Muscle layer of duodenum (tissue), 2 donors: ENCODE data around the gene TMED4.

Source experiments
- H3K27ac ChIP-seq: one replicate; pipeline ENCODE4 v1.7.0; 2013; ENCODE audit warnings: mild to moderate bottlenecking, low read length
- H3K27me3 ChIP-seq: one replicate; pipeline ENCODE4 v1.7.0; 2013; ENCODE audit warnings: low read depth, mild to moderate bottlenecking, control low read depth, low read length
- H3K36me3 ChIP-seq, 2 donors: one replicate each; pipeline ENCODE4 v1.7.0; 2013; ENCODE audit warnings: low read length in 2 of 2, control low read depth in 1 of 2, mild to moderate bottlenecking in 1 of 2; ENCODE audit not compliant: insufficient read depth in 2 of 2, control insufficient read depth in 1 of 2
- H3K4me1 ChIP-seq, 2 donors: one replicate each; pipeline ENCODE4 v1.7.0; 2013; ENCODE audit warnings: low read length in 2 of 2, mild to moderate bottlenecking in 2 of 2, control low read depth in 1 of 2, moderate library complexity in 1 of 2; ENCODE audit not compliant: insufficient read depth in 2 of 2, control insufficient read depth in 1 of 2
- H3K4me3 ChIP-seq, 2 donors: one replicate each; pipeline ENCODE4 v1.7.0; 2013; ENCODE audit warnings: low read length in 2 of 2, low read depth in 1 of 2, mild to moderate bottlenecking in 1 of 2
- H3K9me3 ChIP-seq, 2 donors: one replicate each; pipeline ENCODE4 v1.7.0; 2013; ENCODE audit warnings: low read length in 2 of 2, control low read depth in 1 of 2, mild to moderate bottlenecking in 1 of 2; ENCODE audit not compliant: control insufficient read depth in 1 of 2
- donor health status: healthy.

TMED4 gene

DNA sequence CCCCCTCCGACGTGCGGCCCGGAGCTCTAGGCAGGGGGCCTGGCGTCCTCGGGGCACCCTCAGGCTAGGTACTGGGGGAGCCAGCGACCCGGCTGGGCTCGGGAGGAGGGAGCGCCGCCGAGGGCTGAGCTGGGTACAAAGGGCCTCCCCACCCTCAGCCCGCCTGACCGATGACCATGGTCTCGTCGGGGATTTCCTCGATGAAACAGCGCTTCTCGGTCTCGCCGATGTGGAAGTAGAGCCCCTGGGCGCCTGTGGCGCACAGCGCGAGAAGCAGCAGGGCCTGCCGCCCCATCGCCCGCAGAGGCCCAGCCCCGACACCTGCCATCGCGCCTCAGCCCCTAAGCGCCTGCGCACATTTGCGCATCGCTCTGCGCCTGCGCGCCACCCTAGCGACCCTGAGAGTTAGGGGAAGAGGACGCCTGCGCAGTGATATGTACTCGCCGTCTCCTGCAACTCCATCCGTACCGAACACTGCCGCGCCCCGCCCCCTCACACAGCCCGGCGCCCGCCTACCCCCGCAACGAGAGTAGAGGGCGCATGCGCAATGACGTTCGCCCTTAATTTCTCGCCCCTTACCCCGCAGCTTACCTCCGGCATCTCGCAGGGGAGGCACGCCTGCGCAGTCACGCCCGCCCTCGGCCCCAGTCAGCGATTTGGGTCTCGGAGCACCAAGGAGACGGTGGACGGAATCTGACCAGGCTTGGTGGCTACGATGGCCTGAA is at the start of gene TMED4:
Gene TMED4, minus strand, starts transcription at position 353 of the 725 bp plus-strand sequence. Its CDS starts 25 bp downstream, at position 328.
- H3K9me3 ChIP-seq: no peaks in the 10 kb centered on the region
- no peaks in the 10 kb centered on the region for H3K27me3 ChIP-seq
- H3K4me1 ChIP-seq: peaks cover 6 to 16% of the 10 kb centered on the region in 2 donors
- H3K27ac ChIP-seq: peak within 1 kb of the TSS; percentile 99
- peaks cover 11 to 22% of the 10 kb centered on the region in 2 donors for H3K36me3 ChIP-seq
- H3K4me3 ChIP-seq: peak within 1 kb of the TSS; percentile 90

DNA sequence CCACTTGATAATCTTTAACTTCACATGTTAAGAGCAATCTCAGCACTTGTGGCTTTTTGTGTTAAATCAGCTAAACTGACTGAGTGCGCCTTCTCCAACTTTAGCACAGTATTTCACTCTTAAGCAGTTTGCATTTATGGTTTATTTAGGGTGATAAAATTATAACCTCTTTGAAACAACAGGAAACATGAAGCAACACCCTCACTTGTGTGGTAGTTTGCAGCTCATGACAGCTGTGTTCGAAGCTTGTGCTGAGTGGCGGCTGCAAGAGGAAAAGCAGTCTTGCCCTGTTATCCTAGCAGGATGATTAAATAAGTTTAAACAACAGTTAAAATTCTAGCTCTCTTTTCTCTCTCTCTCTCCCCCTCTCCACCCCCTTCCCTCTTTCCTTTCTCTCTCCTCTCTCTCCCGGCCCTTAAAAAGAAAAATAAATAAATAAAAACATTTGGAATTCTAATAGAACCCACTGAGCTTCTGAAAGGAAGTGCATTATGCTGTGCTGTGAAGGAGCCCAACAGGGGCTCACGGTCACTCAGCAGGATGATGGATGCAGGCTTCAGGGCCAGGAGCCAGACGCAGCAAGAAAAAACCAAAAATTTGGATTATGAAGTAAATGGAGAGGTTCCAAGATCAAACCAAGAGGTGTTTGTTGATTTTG is 49.6 kb upstream of the TMED4 start:
- Histone ChIP-seq H3K9me3 (no peaks in the 10 kb centered on the region), H3K4me3 (no peak overlapping the region), H3K4me1 (peaks cover 29 to 44% of the 10 kb centered on the region in 2 donors), H3K27me3 (no peaks in the 10 kb centered on the region), H3K27ac (peak overlapping the region; percentile 19), H3K36me3 (peaks cover 5 to 6% of the 10 kb centered on the region in 2 donors)

DNA sequence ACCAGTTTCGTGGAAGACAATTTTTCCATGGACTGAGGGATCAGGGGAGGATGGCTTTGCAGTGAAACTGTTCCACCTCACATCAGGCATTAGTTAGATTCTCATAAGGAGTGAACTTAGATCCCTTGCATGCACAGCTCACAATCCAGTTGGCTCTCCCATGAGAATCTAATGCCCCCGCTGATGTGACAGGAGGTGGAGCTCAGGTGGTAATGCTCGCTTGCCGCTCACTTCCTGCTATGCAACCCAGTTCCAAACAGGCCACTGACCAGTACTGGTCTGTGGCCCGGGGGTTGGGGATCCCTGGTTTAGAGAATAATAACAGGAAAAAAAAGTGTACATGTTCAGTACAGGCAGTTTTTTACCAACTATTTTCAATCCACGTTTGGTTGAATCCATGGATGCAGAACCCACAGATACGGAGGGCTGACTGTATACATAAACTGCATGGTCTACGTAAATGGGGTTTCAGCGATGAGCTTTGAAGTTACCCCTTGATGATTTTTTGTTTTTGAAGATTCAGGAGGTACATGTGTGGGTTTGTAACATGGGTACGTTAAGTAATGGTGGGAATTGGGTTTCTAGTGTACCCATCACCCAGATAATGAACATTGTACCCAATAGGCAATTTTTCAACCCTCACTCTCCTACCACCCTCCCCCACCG is 48.9 kb upstream of the TMED4 start:
- Histone ChIP-seq H3K4me1 (peaks cover 29 to 41% of the 10 kb centered on the region in 2 donors), H3K27ac (peak overlapping the region; percentile 19), H3K4me3 (no peak overlapping the region)

DNA sequence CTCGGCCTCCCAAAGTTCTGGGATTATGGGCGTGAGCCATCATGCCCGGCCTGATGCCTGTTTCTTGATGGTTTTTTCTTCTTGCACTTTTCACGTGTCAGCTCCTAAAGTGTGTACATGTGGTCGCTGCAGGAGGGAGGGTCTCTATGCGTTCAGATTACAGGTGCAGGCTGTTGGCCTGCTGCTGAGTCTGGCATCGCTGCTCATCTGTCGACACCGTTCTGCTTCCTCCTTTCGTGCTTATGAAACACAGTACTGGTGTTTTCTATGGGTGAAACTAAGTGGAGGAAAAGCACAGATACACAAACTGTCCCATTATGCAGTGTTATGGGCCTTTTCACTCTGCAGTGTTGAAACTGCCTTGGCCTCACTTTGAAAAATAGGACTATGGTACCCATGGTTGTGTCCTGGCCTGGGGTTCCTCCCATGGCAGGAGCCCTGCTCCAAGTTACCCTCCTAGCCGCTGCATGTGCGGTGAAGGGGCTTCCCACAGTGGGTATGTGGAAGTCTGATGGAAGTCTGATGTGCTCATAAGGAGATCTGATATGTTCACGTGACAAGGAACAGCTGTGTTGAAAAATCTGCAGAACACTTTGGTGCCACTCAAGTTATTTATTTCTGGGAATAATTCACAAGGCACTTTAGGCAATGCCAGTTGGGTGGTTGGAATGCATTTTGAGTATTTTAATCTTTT is 47.9 kb upstream of the TMED4 start:
- H3K27ac ChIP-seq: no peak overlapping the region
- H3K4me1 ChIP-seq: peaks cover 29 to 36% of the 10 kb centered on the region in 2 donors
- no peaks in the 10 kb centered on the region for H3K9me3 ChIP-seq
- H3K36me3 ChIP-seq: peaks cover 13 to 22% of the 10 kb centered on the region in 2 donors
- no peak overlapping the region for H3K4me3 ChIP-seq
- no peaks in the 10 kb centered on the region for H3K27me3 ChIP-seq

More for the DNA sequence above, 48.9 kb upstream of the TMED4 start:
- Histone ChIP-seq H3K9me3 (no peaks in the 10 kb centered on the region), H3K27me3 (no peaks in the 10 kb centered on the region), H3K36me3 (peaks cover 6 to 12% of the 10 kb centered on the region in 2 donors)

DNA sequence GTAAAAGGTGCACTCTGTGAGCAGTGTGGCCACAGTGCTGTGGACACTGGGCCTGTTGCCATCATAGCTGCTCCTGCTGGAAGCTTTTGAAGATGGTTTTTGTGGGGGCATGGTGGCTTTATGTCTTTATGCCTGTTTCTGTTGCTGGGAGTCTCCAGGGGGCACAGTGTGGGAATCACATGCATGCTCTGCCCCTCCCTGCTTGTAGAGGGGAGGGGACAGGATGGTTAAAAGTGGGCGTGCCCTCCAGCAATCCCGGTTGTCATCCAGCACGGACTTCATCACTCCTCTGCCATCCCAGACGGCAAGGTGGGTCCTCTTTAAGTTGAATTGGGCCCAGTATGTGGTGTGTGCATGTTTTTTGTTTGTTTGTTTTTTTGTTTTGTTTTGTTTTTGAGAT is 44.6 kb upstream of the TMED4 start:
- H3K4me1 ChIP-seq: peaks cover 21 to 23% of the 10 kb centered on the region in 2 donors
- no peaks in the 10 kb centered on the region for H3K9me3 ChIP-seq

DNA sequence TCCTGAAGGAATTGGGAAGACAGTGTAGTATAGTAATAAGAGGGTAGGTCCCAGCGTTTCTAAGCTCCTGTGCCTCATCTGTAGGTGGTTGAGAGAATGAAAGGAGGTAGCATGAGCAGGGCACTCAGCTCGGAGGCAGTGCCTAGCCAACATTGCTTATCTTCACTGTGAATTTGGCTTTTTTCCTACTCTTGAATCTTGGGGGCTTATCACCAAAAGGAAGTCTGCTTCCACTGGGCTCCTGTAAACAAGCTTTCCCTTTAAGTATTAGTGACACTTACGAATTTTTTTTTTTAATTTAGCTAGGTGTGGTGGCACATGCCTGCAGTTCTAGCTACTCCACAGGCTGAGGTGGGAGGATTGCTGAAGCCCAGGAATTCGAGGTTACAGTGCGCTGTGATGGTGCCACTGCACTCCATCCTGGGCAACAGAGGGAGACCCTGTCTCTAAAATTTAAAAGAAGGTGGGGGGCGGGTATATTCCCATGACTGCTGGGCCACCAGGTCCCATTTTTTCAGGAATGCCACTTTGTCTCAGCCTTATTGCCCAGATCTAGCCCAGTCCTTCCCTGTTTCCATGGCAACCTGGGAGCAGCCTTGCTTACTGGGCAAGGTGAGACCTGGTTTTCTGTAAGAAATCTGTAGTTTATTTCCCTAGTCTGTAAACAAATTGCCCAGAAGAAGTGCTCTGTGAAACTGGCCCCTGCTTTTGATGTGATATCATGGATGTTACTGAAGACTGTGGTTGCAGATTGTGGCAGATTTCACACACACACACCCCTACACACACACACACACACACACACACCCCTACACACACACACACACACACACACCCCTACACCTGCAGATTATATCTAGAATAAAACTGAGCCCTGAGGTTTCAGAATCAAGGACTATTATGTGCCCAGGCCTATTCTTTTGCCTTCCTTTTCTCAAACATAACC is 43.8 kb upstream of the TMED4 start:
- Histone ChIP-seq H3K4me1 (peaks cover 15 to 20% of the 10 kb centered on the region in 2 donors), H3K27me3 (no peaks in the 10 kb centered on the region), H3K27ac (no peak overlapping the region), H3K4me3 (no peak overlapping the region), H3K9me3 (no peaks in the 10 kb centered on the region), H3K36me3 (peaks cover 15 to 29% of the 10 kb centered on the region in 2 donors)

More for the DNA sequence above, 44.6 kb upstream of the TMED4 start:
- no peak overlapping the region for H3K27ac ChIP-seq
- H3K4me3 ChIP-seq: no peak overlapping the region
- no peaks in the 10 kb centered on the region for H3K27me3 ChIP-seq
- H3K36me3 ChIP-seq: peaks cover 15 to 29% of the 10 kb centered on the region in 2 donors

DNA sequence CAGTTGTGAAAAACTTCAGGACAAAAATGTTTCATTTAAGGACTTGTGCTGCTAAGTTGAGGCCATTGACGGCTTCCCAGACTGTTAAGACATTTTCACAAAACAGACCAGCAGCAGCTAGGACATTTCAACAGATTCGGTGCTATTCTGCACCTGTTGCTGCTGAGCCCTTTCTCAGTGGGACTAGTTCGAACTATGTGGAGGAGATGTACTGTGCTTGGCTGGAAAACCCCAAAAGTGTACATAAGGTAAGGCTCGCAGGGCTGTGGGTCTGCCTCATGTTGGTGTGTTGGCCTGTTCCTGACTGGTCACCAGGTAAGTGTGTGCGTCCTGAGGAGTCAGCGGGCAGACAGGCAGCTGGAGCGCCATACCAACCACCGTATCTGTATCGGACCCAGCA is 42.3 kb upstream of the TMED4 start:
- H3K27me3 ChIP-seq: no peaks in the 10 kb centered on the region
- H3K27ac ChIP-seq: no peak overlapping the region
- peaks cover 15 to 29% of the 10 kb centered on the region in 2 donors for H3K36me3 ChIP-seq
- H3K4me1 ChIP-seq: peaks cover 6 to 24% of the 10 kb centered on the region in 2 donors
- H3K9me3 ChIP-seq: no peaks in the 10 kb centered on the region
- no peak overlapping the region for H3K4me3 ChIP-seq

DNA sequence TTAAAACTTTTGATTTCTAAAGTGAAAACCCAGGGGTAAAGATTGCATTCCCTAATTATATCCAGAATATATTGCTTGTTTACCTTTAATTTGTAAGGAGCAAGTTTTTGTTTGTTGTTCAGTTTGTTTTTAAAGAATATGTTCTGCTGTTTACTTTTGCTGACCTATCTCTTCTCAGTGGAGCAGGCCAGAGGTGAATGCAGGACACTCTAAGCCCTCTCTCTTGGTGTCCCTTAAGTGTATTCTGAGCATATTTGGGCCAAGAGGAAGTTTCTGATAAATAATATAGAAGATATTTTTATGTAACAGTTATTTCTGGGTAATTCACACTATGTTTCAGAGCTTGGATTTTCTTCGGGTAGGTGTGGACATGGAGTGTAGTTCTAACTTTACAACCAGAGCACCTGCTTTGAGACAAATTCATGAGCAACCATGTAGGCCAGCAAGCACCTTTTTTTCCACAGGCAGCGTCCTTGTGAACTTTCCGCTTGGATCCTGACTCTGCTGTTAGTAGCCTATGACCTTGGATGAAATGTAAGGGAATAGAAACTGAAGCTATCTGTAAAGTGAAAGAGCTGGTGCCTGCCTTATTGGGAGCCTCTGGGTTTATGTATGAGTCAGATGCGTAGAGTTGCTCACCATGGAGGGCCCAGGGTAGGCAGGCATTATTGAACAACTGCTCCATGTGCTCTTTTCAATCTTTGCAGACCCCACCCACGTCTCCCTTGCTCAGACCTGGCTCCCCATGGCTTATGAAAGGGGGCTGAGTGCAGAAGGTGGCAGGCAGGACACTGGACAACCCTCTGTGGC is 40.5 kb upstream of the TMED4 start:
- peaks cover 6 to 26% of the 10 kb centered on the region in 2 donors for H3K4me1 ChIP-seq
- no peak overlapping the region for H3K4me3 ChIP-seq
- peaks cover 15 to 30% of the 10 kb centered on the region in 2 donors for H3K36me3 ChIP-seq
- no peaks in the 10 kb centered on the region for H3K27me3 ChIP-seq
- peak overlapping the region; percentile 50 for H3K27ac ChIP-seq
- H3K9me3 ChIP-seq: no peaks in the 10 kb centered on the region

DNA sequence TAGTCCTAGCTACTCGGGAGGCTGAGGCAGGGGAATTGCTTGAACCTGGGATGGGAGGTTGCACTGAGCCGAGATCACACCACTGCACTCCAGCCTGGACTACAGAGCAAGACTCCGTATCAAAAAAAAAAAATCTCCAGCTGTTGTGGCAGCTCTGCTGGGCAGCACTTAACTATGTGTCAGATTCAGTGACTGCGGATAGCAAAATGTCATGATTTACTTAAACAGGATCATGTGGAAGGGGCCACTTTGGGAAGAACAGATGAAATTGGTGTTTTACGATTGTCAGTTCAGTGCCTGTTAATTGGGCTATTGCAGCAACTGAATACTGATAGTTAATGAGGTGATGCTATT is 39.7 kb upstream of the TMED4 start:
- Histone ChIP-seq H3K36me3 (peaks cover 15 to 29% of the 10 kb centered on the region in 2 donors), H3K4me3 (no peak overlapping the region), H3K27ac (peak overlapping the region; percentile 50), H3K27me3 (no peaks in the 10 kb centered on the region), H3K4me1 (peaks cover 6 to 30% of the 10 kb centered on the region in 2 donors), H3K9me3 (no peaks in the 10 kb centered on the region)
